Lung (tissue), 12 donors: Measurements from ENCODE around the gene C9. TPM values are rescaled to one million over a fixed set of nuclear protein-coding genes. Genes with fewer than 3 reads are reported as not detected.

ENCODE experiments used
- ATAC-seq: fragments of 200-7000 bp; cut with Tn5 transposase; one replicate; pipeline ENCODE4 v1.9.1; 2020; ENCODE audit warnings: moderate number of reproducible peaks; ENCODE audit not compliant: insufficient read depth, low FRiP score
- DNase-seq, 3 donors: peaks; one replicate each; pipeline ENCODE4 v3.0.0-alpha.2; 2013 to 2017
- H3K27ac ChIP-seq, 2 donors: one replicate each; pipeline ENCODE4 v1.5.1; 2013; ENCODE audit warnings: mild to moderate bottlenecking in 2 of 2, moderate library complexity in 2 of 2, control low read depth in 1 of 2, inconsistent platforms in 1 of 2, low read depth in 1 of 2, low read length in 1 of 2
- H3K27me3 ChIP-seq, 3 donors: one replicate each; pipeline ENCODE4 v1.5.1; 2013; ENCODE audit warnings: low read length in 2 of 3; ENCODE audit not compliant: control insufficient read depth in 3 of 3, insufficient read depth in 3 of 3
- H3K36me3 ChIP-seq, 4 donors: one replicate each; pipeline ENCODE4 v1.5.1; 2013; ENCODE audit warnings: low read length in 4 of 4, mild to moderate bottlenecking in 1 of 4, moderate library complexity in 1 of 4; ENCODE audit not compliant: control insufficient read depth in 4 of 4, insufficient read depth in 4 of 4
- H3K4me1 ChIP-seq, 5 donors: one replicate each; pipeline ENCODE4 v1.5.1; 2013; ENCODE audit warnings: low read length in 5 of 5, mild to moderate bottlenecking in 2 of 5, moderate library complexity in 1 of 5; ENCODE audit not compliant: control insufficient read depth in 5 of 5, insufficient read depth in 5 of 5
- H3K4me3 ChIP-seq: one replicate; pipeline ENCODE4 v1.5.1; 2013; ENCODE audit warnings: mild to moderate bottlenecking, control low read depth, moderate library complexity
- H3K9ac ChIP-seq, 2 donors: one replicate each; pipeline ENCODE4 v1.5.1; 2013; ENCODE audit warnings: low read length in 2 of 2, control low read depth in 1 of 2; ENCODE audit not compliant: insufficient read depth in 1 of 2
- H3K9me3 ChIP-seq, 4 donors: one replicate each; pipeline ENCODE4 v1.5.1; 2013; ENCODE audit warnings: low read length in 3 of 4, mild to moderate bottlenecking in 1 of 4, moderate library complexity in 1 of 4; ENCODE audit not compliant: control insufficient read depth in 4 of 4, insufficient read depth in 3 of 4
- CTCF ChIP-seq: IDR thresholded peaks from 2 replicates; pipeline ENCODE4 v1.5.1; 2012; ENCODE audit warnings: mild to moderate bottlenecking; ENCODE audit errors: control extremely low read depth, extremely low read depth
- WGBS, 2 donors: extraction: QIAGEN DNeasy Blood & Tissue Kit; methylation state at CpG; one replicate each; pipeline ENCODE4 v1.1.7; 2013; 5-methylcytosine and 5-hydroxymethylcytosine counted together
- polyA plus RNA-seq, 2 donors: library from polyadenylated mRNA; stranded (reverse); fragments of 200-250 nt; gene quantifications; one replicate each; pipeline ENCODE4 v1.2.1, GENCODE V29; 2013
- total RNA-seq, 2 donors: library from RNA; depleted of rRNA in 1 of 2; stranded (reverse); fragments of >200 nt in 1 of 2; gene quantifications; one replicate each; pipeline ENCODE4 v1.2.1, GENCODE V29; 2014 to 2021
- donor health status: control.
- donor health status: control.
- donor health status: Bipolar disorder and iron deficiency.
- donor health status: healthy.
- donor health status: DM: yes; HTN: yes; CAD: no.

Gene C9
- total and polyA plus RNA-seq, 4 donors = 0.14 to 0.43 TPM; not detected in 2

- WGBS, 2 donors = 93 to 100% methylated on average over 2 of the region's 2 CpGs
- H3K27me3 ChIP-seq = no peaks in the 10 kb centered on the region
- no peaks in the 10 kb centered on the region for H3K36me3 ChIP-seq
- ATAC-seq = no peak
- H3K27ac ChIP-seq = no peak overlapping the region
- no peak for DNase-seq
- no peak for TF ChIP-seq CTCF
- H3K4me1 ChIP-seq = no peaks in the 10 kb centered on the region
- H3K9me3 ChIP-seq = peaks cover 0 to 3% (median 0%) of the 10 kb centered on the region in 4 donors
- no peak overlapping the region for H3K9ac ChIP-seq
- H3K4me3 ChIP-seq = no peak overlapping the region
Measured at GRCh38 chr5:39352170-39352569, 12.1 kb downstream of the C9 start.

- ATAC-seq = no peak
- Histone ChIP-seq H3K9ac (no peak overlapping the region), H3K27me3 (no peaks in the 10 kb centered on the region), H3K4me3 (no peak overlapping the region), H3K27ac (no peak overlapping the region), H3K9me3 (peaks cover 0 to 3% (median 0%) of the 10 kb centered on the region in 4 donors), H3K4me1 (no peaks in the 10 kb centered on the region), H3K36me3 (no peaks in the 10 kb centered on the region)
- no peak for DNase-seq
- 85 to 94% methylated on average over 4 of the region's 4 CpGs for WGBS, 2 donors
- no peak for TF ChIP-seq CTCF
Measured at GRCh38 chr5:39349484-39349883, 14.8 kb downstream of the C9 start.

- Histone ChIP-seq H3K4me3 (no peak overlapping the region), H3K27me3 (no peaks in the 10 kb centered on the region), H3K9me3 (peaks cover 0 to 3% (median 0%) of the 10 kb centered on the region in 4 donors), H3K36me3 (no peaks in the 10 kb centered on the region), H3K4me1 (no peaks in the 10 kb centered on the region), H3K9ac (no peak overlapping the region), H3K27ac (no peak overlapping the region)
- DNase-seq (no peak), ATAC-seq (no peak)
- 95 to 100% methylated on average over 1 of the region's 1 CpG for WGBS, 2 donors
- no peak for TF ChIP-seq CTCF
Measured at GRCh38 chr5:39342460-39342859, 21.8 kb downstream of the C9 start.

GRCh38 chr5:39341896-39342295 lies 22.4 kb downstream of the C9 start:
- TF ChIP-seq CTCF = no peak
- no peak overlapping the region for H3K27ac ChIP-seq
- H3K27me3 ChIP-seq = no peaks in the 10 kb centered on the region
- H3K4me1 ChIP-seq = no peaks in the 10 kb centered on the region
- WGBS, 2 donors = 96 to 97% methylated on average over 1 of the region's 1 CpG
- H3K4me3 ChIP-seq = no peak overlapping the region
- no peak for ATAC-seq
- no peaks in the 10 kb centered on the region for H3K36me3 ChIP-seq
- no peak overlapping the region for H3K9ac ChIP-seq
- peaks cover 0 to 3% (median 0%) of the 10 kb centered on the region in 4 donors for H3K9me3 ChIP-seq
- DNase-seq = peak in 1 of 3 donors; percentile 22
